GF-D8 (cell line): ENCODE data around the gene GMDS.

Experiments used
- DNase-seq: peaks from one replicate; lab custom pipeline; 2025; lab: John Stamatoyannopoulos, UW

The GMDS gene

DNA sequence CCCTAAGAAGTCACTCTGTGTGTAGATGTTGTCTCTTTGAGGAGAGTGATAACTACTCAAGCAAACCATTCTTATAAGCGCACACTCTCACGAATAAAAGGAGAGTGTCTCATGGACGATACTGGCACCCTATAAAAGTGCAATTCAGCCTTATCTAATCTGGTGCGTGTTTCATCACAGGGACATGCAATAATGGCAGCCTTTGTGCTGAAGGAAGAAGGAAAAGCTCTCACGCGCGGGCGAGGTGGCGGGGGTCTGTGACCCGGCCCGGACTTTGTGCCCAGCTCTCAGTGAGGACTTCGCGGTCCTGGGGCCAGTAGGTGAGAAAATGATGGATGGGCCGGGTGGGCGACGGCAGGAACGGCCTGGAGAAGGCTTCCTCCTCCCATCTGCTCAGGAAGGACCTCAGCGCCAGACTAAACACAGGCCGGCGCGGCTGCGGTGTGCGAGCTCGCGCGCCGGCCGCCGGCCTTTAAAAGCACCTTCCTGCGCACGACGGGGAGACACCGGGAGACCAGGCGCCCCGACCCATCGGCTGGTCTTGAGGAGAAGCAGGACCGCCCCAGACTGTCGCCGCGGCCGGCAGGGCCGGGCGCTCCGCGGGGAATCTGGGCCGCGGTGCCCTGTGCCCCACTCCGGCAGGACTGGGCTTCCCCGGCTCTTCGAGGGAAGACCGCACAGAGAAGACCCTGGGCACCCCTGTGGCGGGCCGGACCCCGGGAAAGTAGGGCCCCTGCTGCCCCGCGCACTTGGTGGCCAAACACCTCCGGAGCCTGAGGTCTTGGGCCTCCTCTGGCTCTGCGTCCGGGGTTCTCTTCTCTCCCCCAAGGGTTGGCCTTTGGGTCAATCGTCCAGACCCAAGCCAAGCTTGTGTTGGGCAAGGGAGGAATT lies 644.0 kb downstream of the GMDS start:
- DNase-seq: no peak

DNA sequence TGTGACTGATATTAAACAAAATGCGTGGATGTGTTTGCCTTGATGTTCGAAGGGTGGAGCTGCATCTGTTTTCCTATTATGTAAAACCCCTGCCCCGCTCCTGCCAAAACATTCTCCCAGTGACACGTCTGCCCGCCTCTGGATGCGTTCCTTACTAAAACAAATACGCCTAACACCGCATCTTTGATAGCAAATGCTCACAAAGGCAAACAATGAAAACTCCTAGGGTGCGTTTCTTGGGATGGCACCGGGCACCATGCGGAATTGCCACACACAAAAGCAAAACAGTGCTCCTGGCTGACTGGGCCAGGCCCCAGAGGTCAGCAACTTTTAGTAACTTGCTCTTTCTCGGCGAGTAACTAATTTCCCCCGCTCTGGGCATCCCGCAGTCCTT lies 644.6 kb downstream of the GMDS start:
- no peak for DNase-seq

DNA sequence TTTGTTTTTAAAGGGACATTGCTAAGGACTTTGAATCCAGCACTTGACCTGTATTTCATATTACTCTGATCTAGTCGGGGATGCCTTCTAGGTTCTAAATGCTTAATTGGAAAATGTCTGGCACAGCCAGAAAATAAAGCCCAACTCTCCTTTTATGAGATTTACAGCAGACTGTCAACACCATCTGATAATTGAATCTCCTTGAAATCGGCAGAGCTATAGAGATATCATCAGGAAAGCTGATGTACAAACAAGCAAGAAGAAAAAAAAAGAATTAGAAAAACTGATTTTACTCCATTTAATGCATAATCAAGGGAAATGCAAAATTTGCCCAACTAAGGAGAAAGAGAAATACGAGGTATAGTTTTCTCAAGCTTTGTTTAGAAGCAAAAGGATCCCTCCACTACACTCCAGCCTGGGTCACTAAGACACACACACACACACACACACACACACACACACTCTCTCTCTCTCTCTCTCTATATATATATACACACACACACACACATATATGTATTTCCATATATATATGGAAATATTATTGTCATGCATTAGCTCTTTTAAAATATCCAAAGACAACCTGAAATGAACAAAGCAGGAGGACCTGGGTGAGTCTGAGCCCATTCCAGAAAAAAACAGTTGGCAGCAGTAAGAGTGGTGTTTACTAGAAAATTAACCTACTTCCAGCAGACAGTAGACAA lies 645.2 kb downstream of the GMDS start:
- no peak for DNase-seq

DNA sequence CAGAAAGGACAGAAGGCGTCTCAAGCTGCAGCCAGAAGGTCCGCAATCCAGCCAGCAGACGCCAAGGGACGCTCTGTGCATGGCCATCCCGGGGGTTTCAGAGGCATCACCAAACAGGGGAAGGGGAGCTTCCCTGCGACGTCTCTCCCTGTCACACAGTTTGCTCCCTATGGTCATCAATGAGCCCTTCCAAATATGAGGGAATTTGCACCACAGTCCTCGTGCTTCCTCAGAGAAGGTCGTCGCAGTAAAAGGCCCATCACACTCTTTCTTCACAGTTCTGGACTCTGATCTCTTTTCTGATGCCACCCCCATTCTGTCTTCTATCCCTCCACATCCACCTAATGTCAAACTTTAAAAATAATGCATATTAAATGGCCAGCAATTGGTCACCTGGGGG lies 645.9 kb downstream of the GMDS start:
- DNase-seq: no peak

DNA sequence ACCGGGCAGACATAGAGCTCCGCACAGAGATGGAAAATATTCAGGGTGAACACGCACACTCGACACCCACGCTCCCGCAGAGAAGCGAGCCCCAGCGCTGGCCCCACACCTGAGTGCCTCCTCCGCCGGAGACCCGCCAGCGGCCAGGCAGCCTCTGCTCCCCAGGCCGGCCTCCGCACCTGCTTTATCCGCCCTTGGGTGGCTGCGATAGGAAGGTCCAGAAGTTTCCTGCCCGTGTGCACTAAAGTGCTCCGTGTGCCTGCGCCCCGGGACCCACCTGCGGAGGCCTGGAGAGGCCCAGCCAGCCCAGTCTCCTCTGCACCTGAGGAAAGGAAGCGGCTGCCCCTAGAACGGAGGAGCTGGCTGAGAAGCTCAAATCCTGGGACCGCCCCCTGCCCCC lies 646.5 kb downstream of the GMDS start:
- DNase-seq: no peak

DNA sequence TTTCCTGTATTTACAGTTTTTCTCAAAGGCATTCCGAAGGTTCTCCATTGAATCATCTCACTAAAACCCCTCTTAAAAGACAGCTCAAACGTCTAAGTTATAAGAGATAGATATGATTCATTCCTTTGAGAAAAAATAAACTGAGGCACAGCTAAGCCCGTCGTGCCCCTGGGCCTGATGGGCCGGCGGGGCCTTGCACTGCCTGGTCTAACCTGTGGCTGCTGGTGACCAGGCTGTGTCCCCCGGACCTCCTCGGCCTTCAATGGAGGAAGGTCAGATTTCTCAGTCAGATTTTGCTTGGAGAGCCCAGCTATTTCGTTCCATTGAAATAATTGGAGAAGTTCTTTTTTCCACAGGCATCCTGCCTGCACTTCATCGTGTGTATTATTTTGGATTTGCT lies 647.0 kb downstream of the GMDS start:
- no peak for DNase-seq

DNA sequence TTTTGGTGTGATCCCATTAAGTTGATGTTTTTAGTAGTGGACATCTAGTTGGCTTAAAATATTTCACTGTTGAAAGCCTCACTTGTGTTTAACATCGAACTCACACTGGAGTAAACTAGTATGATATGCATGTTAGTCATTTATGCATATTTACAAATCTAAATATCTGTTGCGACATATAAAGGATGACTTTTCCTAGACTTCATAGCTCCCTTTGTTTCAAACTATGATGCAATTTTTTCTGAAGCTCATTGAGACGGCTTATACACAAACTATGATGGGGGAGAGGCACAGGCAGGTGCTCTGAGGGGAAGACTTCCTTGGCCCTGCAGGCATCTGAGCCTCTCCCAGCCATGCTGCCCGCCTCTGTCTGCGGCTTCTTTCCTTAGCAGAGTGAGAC lies 647.5 kb downstream of the GMDS start:
- no peak for DNase-seq

DNA sequence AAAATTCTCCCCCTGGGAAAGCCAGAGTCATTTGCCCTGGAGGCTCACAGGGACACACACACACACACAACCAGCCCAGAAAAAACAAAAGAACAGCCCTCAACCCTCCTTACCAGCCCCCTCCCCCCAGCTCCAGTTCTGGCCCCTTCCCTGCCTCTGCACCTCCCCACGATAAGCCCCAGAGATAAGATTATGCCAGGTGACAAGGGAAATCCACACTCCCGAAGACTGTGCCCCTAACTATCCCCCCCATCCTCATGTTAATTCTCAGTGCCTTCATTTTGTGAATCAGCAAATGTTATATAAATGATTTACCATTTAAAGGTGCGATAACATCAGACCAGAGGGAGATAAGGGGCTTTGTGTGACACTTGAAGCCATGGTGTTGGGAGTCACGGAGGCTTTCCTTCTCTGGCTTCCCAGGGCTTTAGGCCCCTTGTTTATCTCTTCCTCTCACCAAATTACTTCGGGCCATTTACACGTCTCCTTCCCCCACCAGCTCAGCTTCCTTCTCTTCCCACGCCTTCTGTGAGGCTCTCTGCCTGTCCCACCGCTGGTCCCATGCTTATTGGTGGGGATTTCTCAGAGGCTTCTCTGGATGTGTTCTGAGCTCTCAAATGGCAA lies 648.2 kb downstream of the GMDS start:
- DNase-seq: no peak

DNA sequence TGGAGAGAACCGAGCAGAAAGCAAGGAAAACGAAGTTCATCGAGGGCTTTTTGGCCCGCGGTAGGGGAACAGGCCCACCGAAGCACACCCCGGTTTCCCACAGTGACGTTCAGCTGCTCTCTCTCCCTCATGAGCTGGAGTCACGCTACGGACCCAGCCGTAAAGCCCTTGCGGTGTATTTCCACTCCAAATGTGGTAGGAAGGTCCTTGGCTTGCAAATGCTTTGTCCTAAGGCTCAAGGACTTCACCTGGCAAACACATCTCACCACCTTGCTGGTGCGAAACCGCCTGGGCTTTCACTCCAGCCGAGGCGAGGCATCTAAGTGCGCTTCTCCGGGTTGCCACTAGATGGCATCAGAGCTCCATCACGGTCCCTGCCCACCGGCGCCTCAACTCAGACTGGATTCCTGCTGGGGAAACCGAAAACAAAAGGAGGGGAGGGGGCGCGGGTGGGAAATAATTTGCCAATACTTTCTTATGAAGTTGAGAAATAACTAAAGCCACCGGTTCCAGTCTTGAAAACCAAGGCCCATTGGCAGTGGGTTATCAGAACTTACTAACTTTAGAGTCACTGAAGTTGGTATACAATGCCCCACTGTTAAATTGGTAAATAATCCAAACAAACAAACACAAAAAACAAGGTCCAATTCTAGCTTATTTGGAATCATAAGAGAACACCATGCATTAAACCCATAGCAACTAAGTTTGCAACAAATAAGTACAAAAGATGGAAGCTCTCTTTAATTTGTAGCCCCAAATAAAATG lies 649.1 kb downstream of the GMDS start:
- DNase-seq: no peak

DNA sequence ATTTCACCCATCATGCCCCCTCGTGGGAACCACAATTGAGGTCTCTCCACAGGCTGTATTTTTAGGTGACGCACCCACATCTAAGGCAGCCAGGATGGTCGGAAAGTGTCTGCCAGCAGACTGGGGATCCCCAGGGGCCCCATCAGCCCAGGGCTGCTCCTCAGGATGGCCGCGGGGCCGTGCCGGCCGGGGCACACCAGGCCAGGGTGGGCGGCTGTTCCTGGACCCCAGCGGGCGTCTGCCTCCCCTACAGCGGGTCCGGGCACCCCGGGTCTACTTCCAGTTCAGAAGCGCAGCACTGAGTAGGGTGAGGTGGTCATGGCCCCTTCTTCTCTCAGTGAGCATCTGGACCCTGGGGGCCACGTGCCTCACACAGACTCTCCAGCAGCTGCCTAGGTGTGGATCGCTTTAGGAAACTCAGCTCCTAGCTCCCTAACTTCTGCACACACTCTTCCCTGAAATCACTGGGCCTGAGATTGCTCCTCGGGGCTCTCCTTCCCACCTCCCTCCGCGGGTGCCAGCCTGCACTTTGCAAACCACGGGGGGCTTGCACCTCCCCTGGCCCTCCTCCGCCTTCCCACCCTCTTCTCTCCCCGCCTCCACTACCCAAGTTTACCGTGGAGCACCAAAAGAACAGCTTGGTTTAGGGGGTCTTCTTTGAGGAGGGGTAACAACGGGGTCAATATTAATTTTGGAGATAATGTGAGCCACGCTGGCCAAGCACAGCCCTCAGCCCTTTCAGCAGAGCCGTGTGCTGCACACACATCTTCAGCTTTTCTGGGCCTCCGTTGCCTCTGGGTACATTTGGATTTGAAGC lies 649.9 kb downstream of the GMDS start:
- DNase-seq: no peak

DNA sequence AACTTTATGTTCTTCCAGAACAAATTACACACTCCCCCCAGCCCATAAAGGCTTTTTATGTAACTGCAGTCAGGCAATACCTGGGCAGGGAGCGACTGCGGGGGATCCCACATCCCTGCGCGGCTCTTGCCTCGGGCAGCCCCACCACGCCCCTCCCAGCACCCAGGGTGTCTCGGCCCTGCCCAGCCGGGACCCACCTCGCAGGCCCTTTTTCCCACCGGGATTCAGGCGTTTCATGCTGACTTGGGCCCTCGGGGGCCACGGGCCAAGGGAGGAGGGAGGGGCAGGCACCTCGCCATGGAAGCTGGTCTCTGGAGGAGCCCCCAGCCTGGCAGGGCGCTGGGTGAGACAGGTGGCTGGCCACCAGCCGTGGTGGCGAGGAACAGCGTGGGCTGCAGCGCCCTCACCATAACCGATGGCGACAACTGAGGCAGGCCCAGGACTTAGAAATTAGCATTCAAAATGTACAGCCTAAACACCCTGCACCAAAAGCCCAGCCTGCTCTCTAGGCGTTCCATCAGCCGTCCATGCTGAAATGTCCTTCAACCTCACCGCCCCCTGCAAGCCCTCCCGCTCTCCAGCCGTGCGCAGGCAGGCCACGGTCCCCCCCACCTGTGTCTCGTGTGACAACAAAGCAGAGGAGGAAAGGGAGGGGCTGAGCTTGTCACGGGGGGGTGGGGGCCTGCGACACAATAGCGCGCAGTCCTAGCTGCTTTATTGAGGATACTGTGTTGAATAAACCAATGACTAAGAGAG lies 650.8 kb downstream of the GMDS start:
- no peak for DNase-seq

DNA sequence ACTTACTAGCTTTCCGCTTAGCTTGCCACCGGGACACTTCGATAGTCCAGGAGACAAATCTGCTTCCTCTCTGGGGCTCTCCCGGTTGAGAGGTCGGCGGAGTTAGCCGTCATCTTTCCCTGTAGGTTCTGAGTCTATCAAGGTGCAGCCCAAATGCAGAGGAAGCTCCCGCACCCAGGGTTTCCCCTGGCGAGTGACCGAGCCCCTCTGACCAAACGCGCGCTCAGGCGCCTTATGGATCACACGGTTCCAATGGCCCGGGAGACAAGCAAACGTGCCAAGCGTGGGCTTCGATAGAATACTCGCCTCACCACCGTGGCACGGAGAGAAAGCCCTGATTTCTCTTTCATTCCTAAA lies 651.5 kb downstream of the GMDS start:
- no peak for DNase-seq

DNA sequence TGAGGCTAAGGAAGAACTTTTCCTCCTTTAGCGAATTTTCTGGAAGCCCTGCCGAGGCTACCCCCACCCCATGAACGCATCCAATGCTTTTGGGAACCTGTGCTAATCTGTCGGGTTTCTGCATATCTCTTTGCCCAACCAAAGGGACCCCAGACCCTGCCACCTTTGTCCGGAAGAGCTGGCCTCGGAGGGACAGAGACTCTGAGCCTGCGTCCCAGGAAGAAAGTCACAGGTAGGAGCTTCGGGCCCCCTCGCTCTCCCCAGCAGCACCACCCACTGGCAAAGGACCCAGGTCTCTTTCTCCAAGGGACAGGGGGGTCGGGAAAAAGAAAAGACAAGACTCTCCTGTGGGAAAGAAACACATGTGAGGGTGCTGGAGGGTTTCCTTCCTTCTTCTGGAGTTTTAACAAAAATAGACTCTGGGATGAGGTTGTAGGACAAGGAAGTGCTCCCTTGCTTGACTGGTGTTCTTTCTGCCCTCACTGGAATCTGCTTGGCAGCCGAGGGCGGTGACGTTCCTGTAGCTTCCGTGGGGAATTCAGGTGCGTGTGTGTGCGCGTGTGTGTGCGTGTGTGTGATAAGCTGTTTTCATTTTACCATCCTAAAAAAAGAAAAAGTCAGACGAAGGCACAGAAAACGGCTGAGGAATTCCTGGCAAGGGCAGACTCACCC lies 652.0 kb downstream of the GMDS start:
- DNase-seq: no peak

DNA sequence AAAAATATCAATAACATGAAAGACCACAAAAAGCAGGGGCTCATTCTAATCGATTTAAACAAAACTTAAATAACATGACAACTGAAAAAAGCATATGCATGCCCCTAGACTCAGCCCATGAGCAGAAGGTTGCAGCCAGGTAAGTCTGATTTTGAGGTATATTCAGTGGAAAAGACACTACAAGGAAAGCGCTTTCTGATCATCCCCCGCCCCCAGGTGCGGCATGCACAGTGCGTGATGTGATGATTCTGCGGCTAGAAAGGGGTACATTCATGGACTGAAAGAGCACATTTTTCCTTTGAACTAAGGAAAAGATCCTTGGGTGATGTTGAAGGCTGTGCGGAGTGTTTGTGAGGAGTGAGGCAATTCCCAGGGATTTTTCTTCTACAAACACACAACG lies 652.6 kb downstream of the GMDS start:
- no peak for DNase-seq

DNA sequence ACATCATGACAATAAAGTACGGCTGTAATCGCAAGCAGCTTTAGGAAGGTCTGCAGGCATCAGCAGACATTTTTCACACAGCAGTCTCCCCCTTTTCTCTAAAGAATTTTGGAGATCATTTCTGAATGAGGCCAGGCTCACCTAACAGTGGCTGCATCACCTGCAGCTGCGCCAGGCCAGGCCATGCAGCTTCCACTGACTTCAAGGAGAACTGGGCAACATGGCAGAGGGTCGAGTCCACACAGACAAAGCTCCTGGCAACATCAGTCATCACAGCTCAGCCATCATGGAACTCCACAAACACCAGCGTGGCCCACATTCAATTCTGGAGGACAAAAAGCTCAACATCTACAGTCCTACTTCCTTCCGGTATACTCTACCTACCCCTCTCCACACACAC lies 653.5 kb downstream of the GMDS start:
- DNase-seq: no peak

DNA sequence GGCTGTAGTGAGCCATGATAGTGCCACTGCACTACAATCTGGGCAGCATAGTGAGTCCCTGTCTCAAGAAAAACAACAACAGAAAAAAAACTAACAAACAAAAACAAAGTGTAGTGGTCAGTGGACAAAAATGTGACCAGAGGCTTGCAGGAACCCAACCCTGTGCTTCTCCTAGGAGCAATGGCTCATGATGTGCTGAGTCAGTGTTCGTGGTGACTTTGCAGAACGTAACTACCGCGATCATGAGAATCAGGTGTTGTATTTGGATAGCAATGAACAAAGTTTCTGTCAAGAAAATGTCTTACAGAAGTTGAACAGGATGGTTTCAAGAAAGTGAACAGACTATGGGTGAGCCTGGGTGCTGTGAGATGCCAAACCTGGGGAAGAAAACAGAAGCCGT lies 654.2 kb downstream of the GMDS start:
- no peak for DNase-seq

DNA sequence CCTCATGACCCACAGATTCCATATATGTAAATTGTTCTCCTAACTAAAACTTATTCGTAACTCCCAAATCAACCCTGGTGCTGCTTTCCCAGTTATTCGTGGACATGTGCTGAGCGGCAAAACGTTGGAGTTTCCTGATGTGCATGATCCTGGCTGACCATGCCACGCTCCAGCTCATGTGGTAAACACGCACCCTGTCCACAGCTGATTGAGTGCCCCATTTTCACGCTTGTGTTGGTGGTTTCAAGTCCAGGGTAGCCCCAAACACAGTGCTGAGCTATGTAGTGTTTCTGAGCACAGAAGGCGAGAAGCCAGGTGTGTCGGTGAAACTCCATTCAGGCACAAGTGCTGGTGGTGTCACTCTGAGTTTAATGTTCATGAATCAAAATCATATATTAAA lies 654.8 kb downstream of the GMDS start:
- DNase-seq: no peak

DNA sequence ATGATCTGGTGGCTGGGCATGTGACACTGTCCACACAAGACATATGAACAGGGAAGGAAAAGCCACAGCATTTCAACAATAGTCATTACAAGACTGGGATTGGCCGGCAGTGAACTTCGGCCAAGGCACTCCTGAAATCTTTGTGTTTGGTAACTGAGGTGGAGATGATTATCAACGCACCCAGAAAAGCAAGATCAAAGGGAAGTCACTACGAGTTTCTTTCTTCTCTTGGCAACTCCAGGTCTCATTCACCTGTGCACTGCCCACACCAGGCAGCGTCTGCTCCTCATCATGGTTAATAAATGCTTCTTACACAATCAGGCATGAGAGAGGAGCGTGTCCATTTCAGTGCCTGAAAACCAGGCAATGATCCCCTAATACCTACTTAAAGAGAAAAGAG lies 656.2 kb downstream of the GMDS start:
- no peak for DNase-seq

DNA sequence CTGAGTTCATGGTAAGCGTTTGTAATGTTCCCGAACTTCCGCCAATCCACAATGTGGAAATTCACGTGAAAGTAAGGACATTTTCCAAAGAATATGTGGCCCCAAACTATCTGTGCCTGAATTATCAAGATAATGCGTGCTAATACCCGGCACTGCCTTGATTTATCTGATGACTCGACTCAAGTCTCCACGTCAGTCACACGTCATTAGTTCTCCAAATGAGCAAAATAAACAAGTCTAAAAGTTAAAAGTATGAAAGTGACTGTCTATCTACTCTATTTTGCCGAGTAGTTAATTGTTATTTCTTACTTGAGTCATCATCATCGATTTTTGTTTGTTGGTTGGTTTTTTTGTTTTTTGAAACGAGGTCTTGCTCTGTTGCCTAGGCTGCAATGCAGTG lies 657.4 kb downstream of the GMDS start:
- DNase-seq: no peak

DNA sequence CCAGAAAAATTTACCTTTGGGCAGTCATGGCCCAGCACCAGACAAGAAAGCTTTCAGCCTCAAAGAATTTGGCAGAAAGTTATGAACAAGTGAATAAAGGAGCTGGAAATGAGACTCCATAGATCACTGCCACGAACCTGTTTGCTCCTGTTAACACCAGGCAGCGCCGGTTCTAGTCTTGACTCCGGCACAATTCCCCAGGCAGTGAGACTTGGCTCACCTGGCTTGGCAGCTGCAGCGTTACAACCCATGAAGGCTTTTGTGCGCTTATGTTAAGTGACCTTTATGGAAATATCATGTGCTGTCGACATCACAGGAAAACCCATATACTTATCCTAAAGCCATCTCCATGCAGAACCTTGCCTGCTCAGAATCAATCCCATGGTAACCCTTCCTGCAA lies 657.9 kb downstream of the GMDS start:
- DNase-seq: no peak
